Upper lobe of left lung (tissue), 4 donors: Measurements from ENCODE around the gene OAS1.

Source experiments
- EP300 ChIP-seq, 4 donors: sonication (generic); formaldehyde crosslinking; IDR thresholded peaks; one replicate each; pipeline ENCODE4 v1.5.1; 2017; ENCODE audit warnings: antibody characterized with exemption in 4 of 4, control low read depth in 2 of 4
- TF ChIP-seq, protein P1 (sequence below), 6 experiments: fragments of 450-650 bp in 4 of 6; fragments of 200-600 bp in 2 of 6; sonication (generic) in 2 of 6; IDR thresholded peaks; one replicate each; pipeline ENCODE4 v1.5.1; 2016 to 2019; ENCODE audit warnings: antibody characterized with exemption in 6 of 6

DNA sequence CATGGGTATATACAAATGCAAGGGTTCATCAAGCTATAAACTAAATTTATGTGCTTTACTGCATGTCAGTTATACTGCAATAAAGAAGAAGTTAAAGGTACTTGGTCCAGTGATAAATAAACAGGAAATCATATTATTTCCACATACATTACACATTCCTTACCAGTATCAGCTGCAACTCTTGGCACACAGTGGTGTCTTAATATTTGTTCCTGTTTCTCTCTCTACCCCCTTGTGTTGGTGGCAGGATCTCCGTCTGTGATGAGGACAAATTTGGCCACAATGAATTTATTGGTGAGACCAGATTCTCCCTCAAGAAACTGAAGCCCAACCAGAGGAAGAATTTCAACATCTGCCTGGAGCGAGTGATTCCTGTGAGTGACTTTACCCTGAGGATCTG lies 19.2 kb upstream of the OAS1 start:
- TF ChIP-seq EP300 (IDR thresholded peaks at IDR 0.05) = no peak
- TF ChIP-seq, protein P1, sequence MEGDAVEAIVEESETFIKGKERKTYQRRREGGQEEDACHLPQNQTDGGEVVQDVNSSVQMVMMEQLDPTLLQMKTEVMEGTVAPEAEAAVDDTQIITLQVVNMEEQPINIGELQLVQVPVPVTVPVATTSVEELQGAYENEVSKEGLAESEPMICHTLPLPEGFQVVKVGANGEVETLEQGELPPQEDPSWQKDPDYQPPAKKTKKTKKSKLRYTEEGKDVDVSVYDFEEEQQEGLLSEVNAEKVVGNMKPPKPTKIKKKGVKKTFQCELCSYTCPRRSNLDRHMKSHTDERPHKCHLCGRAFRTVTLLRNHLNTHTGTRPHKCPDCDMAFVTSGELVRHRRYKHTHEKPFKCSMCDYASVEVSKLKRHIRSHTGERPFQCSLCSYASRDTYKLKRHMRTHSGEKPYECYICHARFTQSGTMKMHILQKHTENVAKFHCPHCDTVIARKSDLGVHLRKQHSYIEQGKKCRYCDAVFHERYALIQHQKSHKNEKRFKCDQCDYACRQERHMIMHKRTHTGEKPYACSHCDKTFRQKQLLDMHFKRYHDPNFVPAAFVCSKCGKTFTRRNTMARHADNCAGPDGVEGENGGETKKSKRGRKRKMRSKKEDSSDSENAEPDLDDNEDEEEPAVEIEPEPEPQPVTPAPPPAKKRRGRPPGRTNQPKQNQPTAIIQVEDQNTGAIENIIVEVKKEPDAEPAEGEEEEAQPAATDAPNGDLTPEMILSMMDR (IDR thresholded peaks at IDR 0.05) = no peak
